HEK293 (cell line): Measurements from ENCODE around the gene PRICKLE3.

Experiments used
- ZNF354C ChIP-seq: fragments of 450-650 bp; formaldehyde crosslinking; IDR thresholded peaks from 2 replicates; pipeline ENCODE4 v1.5.1; 2016; ENCODE audit warnings: missing biosample characterization, missing genetic modification characterization, low read depth, borderline replicate concordance
- TF ChIP-seq, protein P1 (sequence below): fragments of 450-650 bp; formaldehyde crosslinking; IDR thresholded peaks from 2 replicates; pipeline ENCODE4 v1.5.1; 2016; ENCODE audit warnings: missing biosample characterization, missing genetic modification characterization
- TF ChIP-seq, protein P2 (sequence below): fragments of 450-650 bp; formaldehyde crosslinking; IDR thresholded peaks from 2 replicates; pipeline ENCODE4 v1.5.1; 2016; ENCODE audit warnings: missing biosample characterization, missing genetic modification characterization

DNA sequence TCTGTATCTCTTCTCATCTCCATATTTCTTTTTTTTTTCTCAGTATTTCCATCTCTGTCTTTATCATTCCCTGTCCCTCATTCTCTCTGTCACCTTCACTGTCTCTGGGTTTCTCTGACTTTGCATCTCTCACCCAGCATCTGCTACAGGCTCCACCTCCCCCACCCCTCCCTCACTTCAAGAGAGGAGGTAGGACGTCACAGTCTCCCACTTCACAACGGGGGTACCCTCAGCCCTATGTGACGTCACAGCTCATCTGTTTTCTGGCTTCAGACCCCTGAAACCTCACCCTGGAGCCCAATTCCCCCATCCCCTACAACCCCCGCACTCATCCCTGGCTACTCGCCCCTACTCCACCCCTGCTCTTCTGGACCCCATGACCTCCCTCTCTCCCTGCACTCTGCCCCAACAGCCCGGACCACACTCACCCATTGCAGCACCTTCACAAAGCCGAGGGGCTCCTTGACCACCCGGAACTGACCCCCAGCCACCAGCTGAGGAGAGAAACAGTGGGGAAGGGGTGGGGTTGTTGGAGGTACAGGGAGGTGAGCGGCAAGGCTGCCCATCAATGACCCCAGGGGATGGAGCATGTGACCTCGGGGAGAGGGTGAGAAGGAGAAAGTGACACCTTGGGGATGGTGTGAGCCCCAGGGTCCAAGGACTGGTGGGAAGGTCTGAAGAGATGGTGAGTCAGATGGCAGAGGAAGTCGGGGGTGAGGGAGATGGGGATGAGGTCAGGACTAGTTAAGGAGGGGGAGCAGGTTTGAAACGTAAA, 12.6 kb upstream of the PRICKLE3 start:
- TF ChIP-seq, protein P1, sequence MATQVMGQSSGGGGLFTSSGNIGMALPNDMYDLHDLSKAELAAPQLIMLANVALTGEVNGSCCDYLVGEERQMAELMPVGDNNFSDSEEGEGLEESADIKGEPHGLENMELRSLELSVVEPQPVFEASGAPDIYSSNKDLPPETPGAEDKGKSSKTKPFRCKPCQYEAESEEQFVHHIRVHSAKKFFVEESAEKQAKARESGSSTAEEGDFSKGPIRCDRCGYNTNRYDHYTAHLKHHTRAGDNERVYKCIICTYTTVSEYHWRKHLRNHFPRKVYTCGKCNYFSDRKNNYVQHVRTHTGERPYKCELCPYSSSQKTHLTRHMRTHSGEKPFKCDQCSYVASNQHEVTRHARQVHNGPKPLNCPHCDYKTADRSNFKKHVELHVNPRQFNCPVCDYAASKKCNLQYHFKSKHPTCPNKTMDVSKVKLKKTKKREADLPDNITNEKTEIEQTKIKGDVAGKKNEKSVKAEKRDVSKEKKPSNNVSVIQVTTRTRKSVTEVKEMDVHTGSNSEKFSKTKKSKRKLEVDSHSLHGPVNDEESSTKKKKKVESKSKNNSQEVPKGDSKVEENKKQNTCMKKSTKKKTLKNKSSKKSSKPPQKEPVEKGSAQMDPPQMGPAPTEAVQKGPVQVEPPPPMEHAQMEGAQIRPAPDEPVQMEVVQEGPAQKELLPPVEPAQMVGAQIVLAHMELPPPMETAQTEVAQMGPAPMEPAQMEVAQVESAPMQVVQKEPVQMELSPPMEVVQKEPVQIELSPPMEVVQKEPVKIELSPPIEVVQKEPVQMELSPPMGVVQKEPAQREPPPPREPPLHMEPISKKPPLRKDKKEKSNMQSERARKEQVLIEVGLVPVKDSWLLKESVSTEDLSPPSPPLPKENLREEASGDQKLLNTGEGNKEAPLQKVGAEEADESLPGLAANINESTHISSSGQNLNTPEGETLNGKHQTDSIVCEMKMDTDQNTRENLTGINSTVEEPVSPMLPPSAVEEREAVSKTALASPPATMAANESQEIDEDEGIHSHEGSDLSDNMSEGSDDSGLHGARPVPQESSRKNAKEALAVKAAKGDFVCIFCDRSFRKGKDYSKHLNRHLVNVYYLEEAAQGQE, result no peak
- TF ChIP-seq, protein P2, sequence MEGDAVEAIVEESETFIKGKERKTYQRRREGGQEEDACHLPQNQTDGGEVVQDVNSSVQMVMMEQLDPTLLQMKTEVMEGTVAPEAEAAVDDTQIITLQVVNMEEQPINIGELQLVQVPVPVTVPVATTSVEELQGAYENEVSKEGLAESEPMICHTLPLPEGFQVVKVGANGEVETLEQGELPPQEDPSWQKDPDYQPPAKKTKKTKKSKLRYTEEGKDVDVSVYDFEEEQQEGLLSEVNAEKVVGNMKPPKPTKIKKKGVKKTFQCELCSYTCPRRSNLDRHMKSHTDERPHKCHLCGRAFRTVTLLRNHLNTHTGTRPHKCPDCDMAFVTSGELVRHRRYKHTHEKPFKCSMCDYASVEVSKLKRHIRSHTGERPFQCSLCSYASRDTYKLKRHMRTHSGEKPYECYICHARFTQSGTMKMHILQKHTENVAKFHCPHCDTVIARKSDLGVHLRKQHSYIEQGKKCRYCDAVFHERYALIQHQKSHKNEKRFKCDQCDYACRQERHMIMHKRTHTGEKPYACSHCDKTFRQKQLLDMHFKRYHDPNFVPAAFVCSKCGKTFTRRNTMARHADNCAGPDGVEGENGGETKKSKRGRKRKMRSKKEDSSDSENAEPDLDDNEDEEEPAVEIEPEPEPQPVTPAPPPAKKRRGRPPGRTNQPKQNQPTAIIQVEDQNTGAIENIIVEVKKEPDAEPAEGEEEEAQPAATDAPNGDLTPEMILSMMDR, result no peak
- no peak for TF ChIP-seq ZNF354C (tag by site-specific recombination)
